GM21367 (cell line): ENCODE data around the gene ZNF512.
"Not testable (repeated sequence)": the region's sequence is repeated elsewhere in the genome, so short reads cannot be mapped to it uniquely, and the experiment has no call there.

ENCODE experiments used
- ATAC-seq: cut with Tn5 transposase; IDR thresholded peaks from one replicate; pipeline ENCODE4 v1.9.1; 2021; ENCODE audit not compliant: unreplicated experiment

The ZNF512 gene

GRCh38 chr2:27630257-27630656, 47.4 kb downstream of the ZNF512 start:
- ATAC-seq = not testable (repeated sequence)

GRCh38 chr2:27634291-27634690, 51.4 kb downstream of the ZNF512 start:
- no peak for ATAC-seq

- ATAC-seq = no peak
Measured at GRCh38 chr2:27636766-27637165, 53.9 kb downstream of the ZNF512 start.

GRCh38 chr2:27638037-27638637, 55.3 kb downstream of the ZNF512 start:
- ATAC-seq = no peak

- ATAC-seq = no peak
Measured at GRCh38 chr2:27638709-27639108, 55.9 kb downstream of the ZNF512 start.

- ATAC-seq = no peak
Measured at GRCh38 chr2:27640722-27641245, 57.9 kb downstream of the ZNF512 start.

- ATAC-seq = no peak
Measured at GRCh38 chr2:27645197-27645596, 62.4 kb downstream of the ZNF512 start.

- no peak for ATAC-seq
Measured at GRCh38 chr2:27647289-27647688, 64.4 kb downstream of the ZNF512 start.

GRCh38 chr2:27647737-27648136, 64.9 kb downstream of the ZNF512 start:
- ATAC-seq = no peak

GRCh38 chr2:27651056-27651455, 68.2 kb downstream of the ZNF512 start:
- ATAC-seq = no peak

GRCh38 chr2:27652341-27652740, 69.5 kb downstream of the ZNF512 start:
- no peak for ATAC-seq

GRCh38 chr2:27652790-27653189, 69.9 kb downstream of the ZNF512 start:
- no peak for ATAC-seq

- ATAC-seq = no peak
Measured at GRCh38 chr2:27653397-27653796, 70.6 kb downstream of the ZNF512 start.

GRCh38 chr2:27655155-27655951, 72.5 kb downstream of the ZNF512 start:
- ATAC-seq = no peak

- no peak for ATAC-seq
Measured at GRCh38 chr2:27661371-27661770, 78.5 kb downstream of the ZNF512 start.

GRCh38 chr2:27663285-27664153, 80.7 kb downstream of the ZNF512 start, which contains the start of the genes SLC4A1AP and SUPT7L:
SLC4A1AP (plus strand) TSS chr2:27663889; CDS start chr2:27663915, 26 bp downstream.
SUPT7L (minus strand) TSS chr2:27663614; CDS start chr2:27662192, 1,422 bp downstream.
- ATAC-seq = peak; percentile 60

GRCh38 chr2:27664154-27664574, 81.3 kb downstream of the ZNF512 start:
- no peak for ATAC-seq

GRCh38 chr2:27664622-27665363, 82.0 kb downstream of the ZNF512 start:
- no peak for ATAC-seq

- no peak for ATAC-seq
Measured at GRCh38 chr2:27667446-27667845, 84.6 kb downstream of the ZNF512 start.

GRCh38 chr2:27671235-27671634, 88.4 kb downstream of the ZNF512 start:
- ATAC-seq = no peak
